Stimulated activated CD8-positive, alpha-beta memory T cell treated with anti-CD3 and anti-CD28 coated beads, Interleukin-4, amount 100 ng/mL, for 4 hours (primary cell): ENCODE data around the gene LCAT.
"Not testable (repeated sequence)": the region's sequence is repeated elsewhere in the genome, so short reads cannot be mapped to it uniquely, and the experiment has no call there.

ENCODE experiments used
- DNase-seq, 2 donors: peaks; one replicate each; pipeline ENCODE4 v3.0.0-alpha.2; 2020; ENCODE audit warnings: low read depth in 2 of 2, low spot score in 1 of 2

Gene LCAT

GRCh38 chr16:67915831-67916723 lies 27.8 kb downstream of the LCAT start:
- DNase-seq: no peak

- not testable (repeated sequence) for DNase-seq
Observed at GRCh38 chr16:67915496-67915769, 28.5 kb downstream of the LCAT start.

- no peak for DNase-seq
Observed at GRCh38 chr16:67914758-67915495, 29.0 kb downstream of the LCAT start.

GRCh38 chr16:67910158-67910557 lies 33.8 kb downstream of the LCAT start:
- DNase-seq: no peak

GRCh38 chr16:67909056-67909742 lies 34.7 kb downstream of the LCAT start:
- DNase-seq: no peak

GRCh38 chr16:67907397-67908180 lies 36.3 kb downstream of the LCAT start:
- no peak for DNase-seq

- no peak for DNase-seq
Observed at GRCh38 chr16:67902831-67903230, 41.1 kb downstream of the LCAT start.

- no peak for DNase-seq
Observed at GRCh38 chr16:67901734-67902133, 42.2 kb downstream of the LCAT start.

- no peak for DNase-seq
Observed at GRCh38 chr16:67897231-67897630, 46.7 kb downstream of the LCAT start.

- DNase-seq: no peak
Observed at GRCh38 chr16:67893743-67894399, 50.0 kb downstream of the LCAT start.

GRCh38 chr16:67892899-67893742 lies 50.8 kb downstream of the LCAT start, which contains the start of gene PSKH1:
PSKH1 (plus strand) TSS chr16:67893254; CDS start chr16:67908750, 15,496 bp downstream.
- peak; percentile 89 to 90 for DNase-seq

GRCh38 chr16:67892375-67892774 lies 51.5 kb downstream of the LCAT start:
- no peak for DNase-seq
